GM21576 (cell line): ENCODE data around the gene FTSJ1.
"Not testable (repeated sequence)": the region's sequence is repeated elsewhere in the genome, so short reads cannot be mapped to it uniquely, and the experiment has no call there.

Experiments used
- ATAC-seq: cut with Tn5 transposase; IDR thresholded peaks from one replicate; pipeline ENCODE4 v1.9.1; 2021; ENCODE audit warnings: mild to moderate bottlenecking, moderate library complexity; ENCODE audit not compliant: unreplicated experiment

The FTSJ1 gene

DNA sequence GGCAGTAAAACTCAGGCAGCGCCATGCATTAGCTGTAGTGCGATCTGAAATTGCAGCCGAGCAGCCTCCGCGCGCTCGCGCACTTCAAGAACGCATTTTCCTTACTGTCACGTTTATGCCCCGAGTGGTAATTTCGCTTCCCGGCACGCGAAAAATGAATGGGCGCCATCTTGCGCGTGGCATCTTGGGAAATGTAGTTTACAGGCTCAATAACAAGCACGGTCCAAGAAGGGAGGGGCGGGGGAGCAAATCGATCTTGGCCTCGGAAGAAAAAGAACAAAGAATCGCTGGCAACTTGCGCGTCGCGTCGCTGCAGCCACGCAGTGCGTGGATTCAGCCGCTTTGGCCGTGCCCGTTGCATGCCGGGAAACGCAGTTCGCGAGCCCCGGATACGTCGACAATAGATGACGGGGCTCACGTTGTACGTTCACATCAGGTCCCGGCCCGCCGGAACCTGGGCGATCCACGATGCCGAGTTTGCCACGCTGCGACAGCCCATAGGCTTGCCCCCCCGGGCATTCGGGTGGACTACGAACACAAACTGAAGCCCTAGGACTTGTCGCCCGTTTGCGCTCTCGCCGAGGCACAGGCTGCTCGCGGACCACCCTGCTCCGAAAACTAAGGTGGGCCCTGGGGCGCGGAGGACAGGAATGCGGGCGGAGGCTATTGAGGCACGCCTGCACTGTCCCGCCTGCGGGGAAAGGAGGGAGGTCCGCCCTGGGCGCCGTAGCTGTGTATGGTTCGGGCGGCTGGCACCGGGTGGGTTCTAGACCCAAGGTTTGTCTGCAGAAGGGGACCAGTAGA is at the start of gene FTSJ1:
FTSJ1 (plus strand) TSS at position 426 of the 804 bp plus-strand sequence. CDS start 1,849 bp downstream, outside the sequence.
- peak; percentile 86 for ATAC-seq

GRCh38 chrX:48427027-48427716 is 48.8 kb upstream of the FTSJ1 start:
- not testable (repeated sequence) for ATAC-seq

- ATAC-seq: not testable (repeated sequence)
Observed at GRCh38 chrX:48429606-48430005, 46.4 kb upstream of the FTSJ1 start.

DNA sequence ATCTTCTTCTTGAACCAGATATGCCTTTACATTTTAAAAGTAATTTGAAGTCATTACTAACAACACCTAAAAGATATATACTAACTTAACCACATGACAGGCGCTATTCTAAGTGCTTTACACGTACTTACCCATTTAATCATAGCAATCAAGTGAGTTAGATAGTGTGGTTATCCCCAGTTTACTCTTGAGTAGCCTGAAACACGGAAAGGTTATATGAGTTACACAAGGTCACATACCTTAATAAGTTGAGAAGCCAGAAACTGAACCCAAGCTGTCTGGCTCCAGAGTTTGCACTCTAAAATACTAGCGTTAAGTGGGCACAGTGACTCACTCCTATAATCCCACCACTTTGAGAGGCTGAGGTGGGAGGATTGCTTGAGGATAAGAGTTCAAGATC is 45.8 kb upstream of the FTSJ1 start:
- not testable (repeated sequence) for ATAC-seq

GRCh38 chrX:48433713-48434112 is 42.3 kb upstream of the FTSJ1 start:
- not testable (repeated sequence) for ATAC-seq

DNA sequence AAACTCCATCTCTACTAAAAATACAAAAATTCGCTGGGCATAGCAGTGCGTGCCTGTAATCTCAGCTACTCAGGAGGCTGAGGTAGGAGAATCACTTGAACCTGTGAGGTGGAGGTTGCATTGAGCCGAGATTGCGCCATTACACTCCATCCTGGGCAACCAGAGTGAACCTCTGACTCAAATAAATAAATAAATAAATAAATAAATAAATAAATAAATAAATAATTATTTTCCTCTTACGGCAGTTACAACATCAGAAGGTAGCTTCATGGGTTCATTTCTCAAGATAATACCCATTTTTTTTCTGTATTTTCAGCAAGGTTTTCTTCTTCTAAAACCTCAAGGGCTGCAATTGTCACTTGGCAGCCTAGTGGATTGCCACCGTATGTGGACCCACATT is 28.8 kb upstream of the FTSJ1 start:
- not testable (repeated sequence) for ATAC-seq

- ATAC-seq: no peak
Observed at GRCh38 chrX:48450076-48450475, 25.9 kb upstream of the FTSJ1 start.

- no peak for ATAC-seq
Observed at GRCh38 chrX:48451708-48452107, 24.3 kb upstream of the FTSJ1 start.

DNA sequence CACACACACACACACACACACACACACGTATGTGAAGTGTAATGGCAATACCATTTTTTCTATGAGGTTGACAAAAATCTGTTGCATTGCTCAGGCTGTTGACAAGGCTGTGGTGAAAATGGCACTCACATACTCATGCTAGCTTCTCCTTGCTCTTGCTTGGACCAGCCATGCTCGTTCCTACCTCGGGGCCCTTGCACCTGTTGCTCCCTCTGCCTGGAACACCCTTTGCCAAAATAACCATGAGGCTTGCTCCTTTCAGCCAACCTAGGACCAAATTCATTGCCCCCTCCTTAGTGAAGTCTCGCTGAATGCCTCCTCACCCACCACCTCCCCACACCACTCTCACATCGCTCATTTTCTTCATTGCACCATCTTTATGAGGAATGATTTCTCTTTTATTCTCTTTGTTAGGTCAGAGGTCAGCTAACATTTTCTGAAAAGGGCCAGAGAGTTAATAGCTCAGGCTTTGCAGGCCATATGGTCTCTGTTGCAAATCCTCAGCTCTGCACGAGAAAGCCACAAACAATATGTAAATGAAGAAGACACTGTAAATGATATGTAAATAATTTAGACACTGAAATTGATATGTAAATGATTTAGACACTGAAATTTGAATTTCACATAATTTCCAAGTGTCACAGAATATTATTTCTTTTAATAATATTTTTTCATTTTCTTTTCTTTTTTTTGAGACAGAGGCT is 19.2 kb upstream of the FTSJ1 start:
- no peak for ATAC-seq

- no peak for ATAC-seq
Observed at GRCh38 chrX:48458711-48459110, 17.3 kb upstream of the FTSJ1 start.

GRCh38 chrX:48459483-48459882 is 16.5 kb upstream of the FTSJ1 start:
- no peak for ATAC-seq

GRCh38 chrX:48460031-48460430 is 16.0 kb upstream of the FTSJ1 start:
- no peak for ATAC-seq

DNA sequence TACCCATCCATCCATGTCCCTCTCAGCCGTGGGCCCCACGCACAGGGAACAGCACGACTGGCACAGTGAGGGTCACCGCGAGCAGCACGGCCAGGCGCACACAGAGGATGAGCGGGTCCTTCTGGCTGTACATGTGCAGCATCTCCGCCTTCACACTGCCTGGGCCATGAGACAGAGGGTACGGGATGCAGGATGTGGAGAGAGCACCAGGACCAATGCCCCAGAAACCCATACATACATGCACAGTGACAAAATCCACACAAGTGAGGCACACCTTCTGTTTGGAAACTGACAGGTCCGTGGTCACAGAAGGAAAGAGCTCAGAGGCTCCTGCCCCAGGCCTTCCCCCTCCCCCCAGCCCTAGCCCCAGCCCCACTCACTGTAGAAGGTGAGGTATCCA is 15.4 kb upstream of the FTSJ1 start:
- no peak for ATAC-seq

- no peak for ATAC-seq
Observed at GRCh38 chrX:48461830-48462229, 14.2 kb upstream of the FTSJ1 start.

- ATAC-seq: no peak
Observed at GRCh38 chrX:48465336-48465933, 10.6 kb upstream of the FTSJ1 start.

GRCh38 chrX:48466696-48467095 is 9.3 kb upstream of the FTSJ1 start:
- no peak for ATAC-seq

DNA sequence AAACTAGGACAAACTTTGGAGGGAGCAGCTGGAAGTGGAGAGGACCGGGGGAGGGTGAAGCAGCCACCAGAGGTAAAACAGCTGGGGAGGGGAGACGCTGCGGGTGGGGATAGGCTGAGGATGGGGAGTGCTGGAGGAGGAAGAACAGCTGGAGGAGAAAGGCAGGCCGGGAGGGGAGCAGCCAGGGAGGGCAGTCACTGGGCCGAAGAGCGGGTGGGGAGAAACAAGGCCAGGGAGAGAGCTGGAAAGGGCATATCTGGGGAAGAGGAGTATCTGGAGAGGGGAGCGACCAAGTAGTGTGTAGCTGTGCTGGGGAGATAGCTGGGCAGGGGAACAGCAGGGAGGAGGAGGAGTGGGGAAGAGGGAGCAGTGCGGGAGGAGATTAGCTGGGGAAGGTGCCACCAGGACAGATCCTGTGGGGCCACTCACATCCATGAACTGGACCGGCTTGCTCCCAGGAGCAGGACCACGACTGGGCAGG is 8.7 kb upstream of the FTSJ1 start:
- ATAC-seq: no peak

DNA sequence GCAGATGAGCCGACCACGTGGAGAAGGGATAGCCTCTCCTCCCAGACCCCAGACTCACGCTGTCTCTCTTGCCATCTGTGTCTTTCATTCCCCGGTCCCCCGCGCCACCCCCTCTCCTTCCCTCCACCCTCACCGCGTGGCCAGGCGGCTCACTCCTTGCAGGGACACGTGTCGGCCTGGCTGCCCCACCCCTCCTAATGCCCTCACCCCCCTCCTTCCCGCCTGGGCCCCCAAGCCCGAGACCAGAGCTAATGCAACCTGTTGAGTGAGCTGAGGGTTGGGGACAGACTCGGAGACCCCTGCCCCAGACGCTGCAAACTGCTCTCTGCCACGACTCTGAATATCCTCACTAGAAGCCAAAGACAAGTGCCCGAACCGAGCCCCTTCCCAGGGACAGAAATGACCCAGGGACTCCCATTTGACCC is 7.7 kb upstream of the FTSJ1 start:
- no peak for ATAC-seq

DNA sequence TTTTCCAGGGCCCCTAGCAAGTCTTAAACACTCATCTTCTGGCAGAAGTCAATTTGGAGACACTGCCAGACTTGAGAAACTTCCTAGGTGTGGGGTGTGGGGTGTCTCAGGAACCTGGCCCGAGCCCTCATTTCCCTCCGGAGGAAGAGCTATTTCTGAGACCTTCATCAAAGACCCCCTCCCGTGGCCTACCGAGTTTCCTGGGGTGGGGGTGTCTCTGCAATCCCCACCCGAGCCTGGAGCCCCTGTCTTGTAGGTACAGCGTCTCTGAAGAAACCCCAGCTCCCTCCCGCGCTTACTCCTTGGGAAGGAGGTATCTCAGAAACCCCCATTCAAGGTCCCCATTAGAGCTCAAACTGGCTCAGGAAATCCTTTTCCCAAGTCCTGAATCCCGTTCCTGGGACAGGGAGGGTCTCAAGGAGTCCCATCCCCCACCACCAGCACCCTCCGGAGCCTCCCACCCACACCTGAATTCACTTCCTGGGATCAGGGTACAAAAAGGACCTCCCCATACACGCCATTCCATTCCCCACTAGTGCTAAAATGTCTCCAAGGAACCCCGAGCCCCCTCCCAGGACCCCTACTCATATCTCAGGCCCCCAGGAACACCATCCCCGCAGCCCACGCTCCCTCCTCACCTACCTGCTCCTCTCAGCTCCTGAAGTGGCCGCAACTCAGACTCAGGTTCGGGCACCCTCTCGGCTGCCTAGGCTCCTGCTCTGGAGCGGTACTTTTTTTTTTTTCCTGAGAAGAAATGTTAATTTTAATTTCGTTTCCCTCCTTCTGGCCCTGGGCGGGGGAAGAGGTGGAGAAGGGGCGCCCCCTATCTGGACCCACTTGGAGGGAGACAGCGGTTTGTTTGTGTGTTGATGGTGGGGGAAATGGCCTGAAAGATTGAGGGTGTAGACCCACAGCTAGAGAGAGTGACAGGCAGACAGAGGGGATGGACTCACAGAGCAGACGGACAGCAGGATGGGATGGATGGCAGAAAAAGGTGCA is 7.0 kb upstream of the FTSJ1 start:
- no peak for ATAC-seq
